DMS153 (cell line): ENCODE measurements around the gene TSPEAR.
"Not testable (repeated sequence)": the region's sequence is repeated elsewhere in the genome, so short reads cannot be mapped to it uniquely, and the experiment has no call there.

Experiments used
- DNase-seq: peaks from one replicate; lab custom pipeline; 2025; lab: John Stamatoyannopoulos, UW

TSPEAR gene

GRCh38 chr21:44585892-44586291 is 125.5 kb downstream of the TSPEAR start:
- DNase-seq = no peak

DNA sequence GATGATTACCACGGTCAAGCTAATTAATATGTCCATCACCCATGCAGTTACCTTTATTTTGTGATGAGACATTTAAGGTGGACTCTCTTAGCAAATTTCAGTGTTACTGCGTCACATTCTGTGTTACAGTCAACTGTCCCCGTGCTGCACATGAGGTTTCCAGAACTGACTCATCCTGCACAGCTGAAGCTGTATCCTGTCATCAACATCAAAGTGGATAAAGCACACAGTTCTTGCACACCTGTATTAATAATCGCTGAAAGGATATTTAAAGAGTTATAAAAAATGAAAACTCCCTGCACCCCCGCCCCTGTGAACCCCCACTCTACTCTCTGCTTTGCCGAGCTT is 127.6 kb downstream of the TSPEAR start:
- DNase-seq = no peak

- DNase-seq = no peak
Measured at GRCh38 chr21:44583089-44583799, 128.1 kb downstream of the TSPEAR start.

GRCh38 chr21:44582055-44582454 is 129.3 kb downstream of the TSPEAR start:
- no peak for DNase-seq

DNA sequence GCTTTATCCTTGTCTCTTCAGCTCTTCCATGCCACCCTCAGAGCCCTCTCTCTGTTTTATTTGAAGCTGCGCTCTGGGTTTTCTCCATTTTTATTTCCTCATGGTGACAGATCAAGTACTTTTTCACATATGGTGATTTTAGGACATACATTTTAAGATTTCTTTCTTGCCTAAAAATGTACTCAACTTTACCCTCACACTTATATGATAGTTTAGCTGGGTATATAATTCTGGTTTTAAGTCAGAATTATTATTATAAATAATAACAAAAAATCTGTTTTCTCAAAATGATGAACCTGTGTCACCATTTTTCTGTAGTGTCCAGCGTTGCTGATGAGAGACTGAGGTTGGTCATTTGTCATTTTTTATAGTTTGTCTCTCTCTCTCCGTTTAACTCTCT is 130.2 kb downstream of the TSPEAR start:
- DNase-seq = no peak

GRCh38 chr21:44580231-44580821 is 131.0 kb downstream of the TSPEAR start, which contains the start of gene KRTAP10-5:
Gene KRTAP10-5 (minus strand): TSS chr21:44580604. CDS start chr21:44580578, 26 bp downstream.
- DNase-seq = not testable (repeated sequence)

DNA sequence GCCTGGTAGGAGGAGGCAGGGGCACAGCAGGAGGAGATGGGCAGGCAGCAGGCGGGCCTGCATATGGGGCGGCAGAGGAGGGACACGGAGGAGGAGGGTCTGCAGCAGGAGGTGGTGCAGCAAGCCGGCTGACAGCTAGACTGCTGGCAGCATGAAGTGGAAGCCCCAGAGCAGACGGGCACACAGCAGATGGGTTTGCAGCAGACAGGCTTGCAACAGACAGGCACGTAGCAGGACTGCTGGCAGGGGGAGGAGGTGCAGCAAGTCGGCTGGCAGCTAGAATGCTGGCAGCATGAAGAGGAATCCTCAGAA is 131.6 kb downstream of the TSPEAR start:
- no peak for DNase-seq

GRCh38 chr21:44579056-44579832 is 132.1 kb downstream of the TSPEAR start:
- no peak for DNase-seq

GRCh38 chr21:44578371-44579055 is 132.9 kb downstream of the TSPEAR start:
- DNase-seq = no peak

GRCh38 chr21:44576025-44576420 is 135.3 kb downstream of the TSPEAR start:
- DNase-seq = no peak

- DNase-seq = no peak
Measured at GRCh38 chr21:44575307-44576024, 135.9 kb downstream of the TSPEAR start.

DNA sequence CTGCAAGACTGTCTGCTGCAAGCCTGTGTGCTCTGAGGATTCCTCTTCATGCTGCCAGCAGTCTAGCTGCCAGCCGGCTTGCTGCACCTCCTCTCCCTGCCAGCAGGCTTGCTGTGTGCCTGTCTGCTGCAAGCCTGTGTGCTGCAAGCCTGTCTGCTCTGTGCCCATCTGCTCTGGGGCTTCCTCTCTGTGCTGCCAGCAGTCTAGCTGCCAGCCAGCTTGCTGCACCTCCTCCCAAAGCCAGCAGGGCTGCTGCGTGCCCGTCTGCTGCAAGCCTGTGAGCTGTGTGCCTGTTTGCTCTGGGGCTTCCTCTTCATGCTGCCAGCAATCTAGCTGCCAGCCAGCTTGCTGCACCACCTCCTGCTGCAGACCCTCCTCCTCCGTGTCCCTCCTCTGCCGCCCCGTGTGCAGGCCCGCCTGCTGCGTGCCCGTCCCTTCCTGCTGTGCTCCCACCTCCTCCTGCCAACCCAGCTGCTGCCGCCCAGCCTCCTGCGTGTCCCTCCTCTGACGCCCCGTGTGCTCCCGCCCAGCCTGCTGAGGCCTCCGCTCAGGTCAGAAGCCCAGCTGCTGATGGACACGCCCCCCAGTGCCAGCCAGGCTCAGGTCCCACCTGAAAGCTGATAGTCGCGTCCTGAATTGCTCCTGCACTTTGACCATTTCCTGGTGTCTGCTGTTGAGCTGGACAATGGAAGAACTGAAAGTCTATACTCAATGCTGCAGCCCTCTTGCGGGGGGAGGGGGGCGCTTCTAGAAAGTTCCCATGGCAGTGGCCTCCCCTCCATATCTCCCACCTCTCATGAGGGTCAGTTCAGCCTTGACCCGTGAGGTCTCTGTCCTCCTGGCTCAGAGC is 136.7 kb downstream of the TSPEAR start:
- no peak for DNase-seq

DNA sequence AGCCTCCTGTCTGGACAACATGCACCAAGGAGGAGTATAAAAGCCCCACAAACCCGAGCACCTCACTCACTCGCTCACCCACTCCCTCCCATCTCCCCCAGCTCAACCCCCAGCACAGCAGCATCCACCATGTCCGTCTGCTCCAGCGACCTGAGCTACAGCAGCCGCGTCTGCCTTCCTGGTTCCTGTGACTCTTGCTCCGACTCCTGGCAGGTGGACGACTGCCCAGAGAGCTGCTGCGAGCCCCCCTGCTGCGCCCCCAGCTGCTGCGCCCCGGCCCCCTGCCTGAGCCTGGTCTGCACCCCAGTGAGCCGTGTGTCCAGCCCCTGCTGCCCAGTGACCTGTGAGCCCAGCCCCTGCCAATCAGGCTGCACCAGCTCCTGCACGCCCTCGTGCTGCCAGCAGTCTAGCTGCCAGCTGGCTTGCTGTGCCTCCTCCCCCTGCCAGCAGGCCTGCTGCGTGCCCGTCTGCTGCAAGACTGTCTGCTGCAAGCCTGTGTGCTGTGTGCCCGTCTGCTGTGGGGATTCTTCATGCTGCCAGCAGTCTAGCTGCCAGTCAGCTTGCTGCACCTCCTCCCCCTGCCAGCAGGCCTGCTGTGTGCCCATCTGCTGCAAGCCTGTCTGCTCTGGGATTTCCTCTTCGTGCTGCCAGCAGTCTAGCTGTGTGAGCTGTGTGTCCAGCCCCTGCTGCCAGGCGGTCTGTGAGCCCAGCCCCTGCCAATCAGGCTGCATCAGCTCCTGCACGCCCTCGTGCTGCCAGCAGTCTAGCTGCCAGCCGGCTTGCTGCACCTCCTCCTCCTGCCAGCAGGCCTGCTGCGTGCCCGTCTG is 137.5 kb downstream of the TSPEAR start, which contains the start of gene KRTAP10-4:
Gene KRTAP10-4 (plus strand): TSS at position 100 of the 827 bp plus-strand sequence. CDS start 30 bp downstream, at position 130.
- not testable (repeated sequence) for DNase-seq

- no peak for DNase-seq
Measured at GRCh38 chr21:44572959-44573583, 138.3 kb downstream of the TSPEAR start.

- DNase-seq = no peak
Measured at GRCh38 chr21:44571844-44572782, 139.3 kb downstream of the TSPEAR start.

DNA sequence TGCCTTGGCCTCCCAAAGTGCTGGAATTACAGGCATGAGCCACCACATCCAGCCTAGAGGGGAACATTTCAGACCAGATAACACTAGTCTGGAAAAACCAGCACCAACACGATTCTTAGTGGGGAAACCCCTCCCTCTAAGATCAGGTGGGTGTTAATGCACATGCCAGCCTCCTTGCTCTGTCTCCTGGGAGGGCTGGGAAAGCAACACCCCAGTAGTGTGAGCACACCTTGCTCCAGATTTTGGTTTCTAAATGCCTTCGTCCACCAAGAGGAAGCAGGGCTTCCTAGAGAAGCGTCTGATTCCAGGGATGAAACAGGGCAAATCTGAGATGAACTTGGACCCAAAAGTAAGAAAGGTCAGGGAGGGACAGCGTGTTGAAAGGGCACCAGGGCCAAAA is 140.1 kb downstream of the TSPEAR start:
- DNase-seq = no peak

DNA sequence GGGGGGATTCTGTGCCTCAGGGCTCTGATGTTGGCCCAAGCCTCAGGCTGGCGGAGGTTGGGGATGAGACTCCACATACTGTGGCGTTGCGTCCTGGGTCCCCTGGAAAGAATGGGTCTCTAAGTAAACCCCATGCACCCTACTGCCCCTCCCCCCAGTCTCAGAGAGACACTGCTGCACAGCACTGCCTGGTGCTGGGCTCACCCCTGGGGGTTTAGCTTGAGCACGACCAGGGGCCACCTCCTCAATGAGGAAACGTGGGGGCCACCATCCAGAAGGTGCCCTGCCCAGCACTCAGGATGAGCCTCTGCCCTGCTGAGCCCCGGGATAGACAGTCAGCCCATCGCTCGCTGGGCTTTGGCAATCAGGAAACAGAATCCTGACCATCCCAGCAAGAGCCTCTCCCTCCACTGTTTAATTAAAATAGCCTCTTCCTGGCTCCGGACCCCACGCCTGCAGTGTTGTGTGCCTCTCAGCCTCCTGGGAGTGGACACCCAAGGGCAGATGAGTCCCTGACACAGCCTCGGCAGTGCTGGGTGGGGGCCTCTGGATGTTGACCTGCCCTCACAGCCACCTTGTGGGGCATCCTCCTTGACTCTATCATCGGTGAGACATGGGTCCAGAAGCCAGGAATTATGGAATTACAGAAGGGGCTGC is 141.4 kb downstream of the TSPEAR start:
- no peak for DNase-seq
